HepG2 (cell line): ENCODE measurements around the gene RHBG. TPM values are rescaled to one million over a fixed set of nuclear protein-coding genes. Genes with fewer than 3 reads are reported as not detected.

ENCODE experiments used
- ATAC-seq: fragments of 200-7000 bp; cut with Tn5 transposase; 3 replicates; pipeline ENCODE4 v1.9.1; 2020; ENCODE audit warnings: mild to moderate bottlenecking, moderate library complexity
- BruUV-seq: library from RNA; stranded (reverse); fragments of 400-500 nt; replicated peaks from 2 replicates; lab custom pipeline; 2021; lab: Mats Ljungman, UMichigan
- CTCF ChIA-PET: fragments of 300-600 bp; formaldehyde crosslinking; extraction: SDS; loops from one replicate; lab custom pipeline; 2021; ENCODE audit warnings: low total read pairs, inconsistent platforms, low intra/inter-chr PET ratio; lab: Yijun Ruan, JAX
- POLR2A ChIA-PET: fragments of 350-600 bp; sonication (Branson Sonifier 250); formaldehyde crosslinking; loops from one replicate; lab custom pipeline; 2020; ENCODE audit warnings: antibody characterized with exemption, inconsistent platforms; lab: Yijun Ruan, JAX
- DNase-seq: peaks from one replicate; pipeline ENCODE4 v3.0.0-alpha.2; 2015; ENCODE audit warnings: low spot score
- FAIRE-seq: peaks from 3 replicates; lab custom pipeline; 2011; peaks lifted over from hg19 to GRCh38; lab: Jason Lieb, UNC
- H2AFZ ChIP-seq: one replicate; pipeline ENCODE4 v1.6.1; 2011; ENCODE audit warnings: low read length, inconsistent platforms
- H3K27ac ChIP-seq: fragments of 300-600 bp; 3 replicates; pipeline ENCODE4 v1.8.0; 2011; ENCODE audit warnings: mixed run types, mild to moderate bottlenecking, mixed read lengths, low read length, inconsistent platforms; ENCODE audit not compliant: insufficient read depth; ENCODE audit errors: extremely low read length
- H3K27me3 ChIP-seq, 2 experiments: fragments of 200-600 bp in 1 of 2; 2 replicates in 1 of 2; 3 replicates in 1 of 2; pipeline versions ENCODE4 v1.6.0 to v1.8.0; 2011; ENCODE audit warnings: low read length in 2 of 2, mild to moderate bottlenecking in 2 of 2, moderate library complexity in 2 of 2, inconsistent platforms in 1 of 2; ENCODE audit not compliant: insufficient read depth in 2 of 2, control insufficient read depth in 1 of 2
- H3K36me3 ChIP-seq, 2 experiments: fragments of 200-600 bp in 1 of 2; replicated peaks in 1 of 2; 2 replicates in 1 of 2; 3 replicates in 1 of 2; pipeline versions ENCODE4 v1.5.1 to v1.8.0; 2011; ENCODE audit warnings: low read length in 2 of 2, inconsistent platforms in 1 of 2; ENCODE audit not compliant: insufficient read depth in 2 of 2, control insufficient read depth in 1 of 2
- H3K4me1 ChIP-seq: 2 replicates; pipeline ENCODE4 v1.5.1; 2012; ENCODE audit warnings: low read length, inconsistent platforms; ENCODE audit not compliant: insufficient read depth
- H3K4me2 ChIP-seq: 2 replicates; pipeline ENCODE4 v1.6.0; 2011; ENCODE audit warnings: low read depth, low read length, inconsistent platforms
- H3K4me3 ChIP-seq, 3 experiments: fragments of 200-600 bp in 1 of 3; sonication (generic), shearing (Covaris generic) in 1 of 3; replicated peaks in 1 of 3; 2 replicates each; pipeline ENCODE4 v1.5.1; 2011 to 2016; ENCODE audit warnings: low read length in 3 of 3, inconsistent platforms in 2 of 3, low read depth in 2 of 3, mild to moderate bottlenecking in 2 of 3, control low read depth in 1 of 3, mixed read lengths in 1 of 3; ENCODE audit not compliant: insufficient read depth in 1 of 3
- H3K79me2 ChIP-seq: one replicate; pipeline ENCODE4 v1.6.1; 2011; ENCODE audit warnings: low read length, inconsistent platforms; ENCODE audit not compliant: insufficient read depth
- H3K9ac ChIP-seq: 2 replicates; pipeline ENCODE4 v1.6.0; 2011; ENCODE audit warnings: mild to moderate bottlenecking, low read depth, low read length, inconsistent platforms; ENCODE audit not compliant: insufficient read depth
- H3K9me3 ChIP-seq: 2 replicates; pipeline ENCODE4 v1.5.1; 2012; ENCODE audit warnings: mild to moderate bottlenecking, low read length
- H4K20me1 ChIP-seq: 2 replicates; pipeline ENCODE4 v1.6.0; 2011; ENCODE audit warnings: inconsistent platforms, mild to moderate bottlenecking, low read length, moderate library complexity; ENCODE audit not compliant: insufficient read depth
- EEA1 ChIP-seq: sonication (generic); formaldehyde crosslinking; IDR thresholded peaks from 2 replicates; pipeline ENCODE4 v1.5.1; 2020; ENCODE audit warnings: mild to moderate bottlenecking, missing genetic modification reagents, borderline replicate concordance
- HMGA1 ChIP-seq: sonication (generic); formaldehyde crosslinking; conservative IDR thresholded peaks from 2 replicates; pipeline ENCODE4 v1.4.0; 2020; ENCODE audit warnings: missing genetic modification reagents
- HNF1B ChIP-seq: sonication (generic); formaldehyde crosslinking; IDR thresholded peaks from 2 replicates; pipeline ENCODE4 v1.5.1; 2020; ENCODE audit warnings: mild to moderate bottlenecking, moderate library complexity, missing genetic modification reagents
- IKZF4 ChIP-seq: sonication (generic); formaldehyde crosslinking; IDR thresholded peaks from 2 replicates; pipeline ENCODE4 v1.5.1; 2020; ENCODE audit warnings: borderline replicate concordance, mild to moderate bottlenecking, low read depth, missing genetic modification reagents; ENCODE audit errors: not compliant biosample characterization
- RBFOX2 ChIP-seq: fragments of 200-400 bp; formaldehyde crosslinking; IDR thresholded peaks from 2 replicates; pipeline ENCODE4 v1.6.1; 2017; ENCODE audit warnings: low read depth, mild to moderate bottlenecking, low read length
- RBM22 ChIP-seq: fragments of 200-400 bp; formaldehyde crosslinking; optimal IDR thresholded peaks from 2 replicates; pipeline ENCODE3; 2017; ENCODE audit warnings: mild to moderate bottlenecking, low read length, moderate library complexity
- REL ChIP-seq: sonication (generic); formaldehyde crosslinking; conservative IDR thresholded peaks from 2 replicates; pipeline ENCODE4 v1.8.0; 2022; ENCODE audit warnings: mild to moderate bottlenecking, missing genetic modification reagents, moderate library complexity
- RFX5 ChIP-seq: IDR thresholded peaks from 2 replicates; pipeline ENCODE4 v1.6.1; 2011; ENCODE audit warnings: low read depth, low read length, improper control_type of control experiment
- SETDB1 ChIP-seq: sonication (generic); formaldehyde crosslinking; IDR thresholded peaks from 2 replicates; pipeline ENCODE4 v1.5.1; 2020; ENCODE audit warnings: missing genetic modification reagents, mild to moderate bottlenecking, borderline replicate concordance
- TAF15 ChIP-seq: fragments of 200-400 bp; formaldehyde crosslinking; IDR thresholded peaks from one replicate; pipeline ENCODE4 v1.6.1; 2018; ENCODE audit warnings: mild to moderate bottlenecking, low read depth, low read length; ENCODE audit not compliant: poor library complexity, severe bottlenecking
- THAP8 ChIP-seq: sonication (generic); formaldehyde crosslinking; IDR thresholded peaks from 2 replicates; pipeline ENCODE4 v1.5.1; 2020; ENCODE audit warnings: missing genetic modification reagents, mild to moderate bottlenecking, borderline replicate concordance
- ZBTB7A ChIP-seq: sonication (generic); formaldehyde crosslinking; IDR thresholded peaks from 2 replicates; pipeline ENCODE4 v1.8.0; 2022; ENCODE audit warnings: mild to moderate bottlenecking, missing genetic modification reagents
- ZNF430 ChIP-seq: sonication (generic); formaldehyde crosslinking; IDR thresholded peaks from 2 replicates; pipeline ENCODE4 v1.9.0; 2021; ENCODE audit warnings: mild to moderate bottlenecking, missing genetic modification reagents
- ZNF501 ChIP-seq: sonication (generic); formaldehyde crosslinking; IDR thresholded peaks from 2 replicates; pipeline ENCODE4 v1.5.1; 2020; ENCODE audit warnings: mild to moderate bottlenecking, moderate library complexity, missing genetic modification reagents
- ZNF709 ChIP-seq: sonication (generic); formaldehyde crosslinking; IDR thresholded peaks from 2 replicates; pipeline ENCODE4 v1.5.0; 2020; ENCODE audit warnings: mild to moderate bottlenecking, missing genetic modification reagents
- ZSCAN5A ChIP-seq: sonication (generic); formaldehyde crosslinking; IDR thresholded peaks from 2 replicates; pipeline ENCODE4 v1.8.0; 2022; ENCODE audit warnings: mild to moderate bottlenecking, missing genetic modification reagents, borderline replicate concordance
- WGBS: methylation state at CpG from one replicate; pipeline ENCODE4 v1.1.6; 2017; ENCODE audit warnings: low lambda C conversion rate; 5-methylcytosine and 5-hydroxymethylcytosine counted together
- in situ Hi-C: cut with HindIII; loops from 2 replicates; pipeline ENCODE4 v1.10.0; 2017; ENCODE audit warnings: low pct_unique_long_range_greater_than_20kb; ENCODE audit not compliant: extremely low pct_ligation_motif_present
- intact Hi-C: fragments of 100-400 bp; cut with micrococcal nuclease; formaldehyde crosslinking; loops from one replicate; pipeline ENCODE4 v1.10.0; 2022; ENCODE audit not compliant: unreplicated experiment
- polyA plus RNA-seq, 8 experiments: library from polyadenylated mRNA; depleted of rRNA in 3 of 8; stranded (reverse) in 7 of 8; unstranded in 1 of 8; fragments of >200 nt; fragmentation: Illumina TruSeq in 4 of 8; extraction: Trizol in 4 of 8; gene quantifications; 2 replicates each; pipeline versions ENCODE4 v1.2.1 to v1.2.3, GENCODE V29; 2011 to 2016; ENCODE audit warnings: low read depth in 4 of 8, missing spikeins in 1 of 8, mixed read lengths in 1 of 8; ENCODE audit not compliant: insufficient read depth in 1 of 8
- total RNA-seq, 5 experiments: library from RNA; depleted of rRNA; stranded (reverse); fragments of >200 nt; fragmentation: Illumina TruSeq; extraction: Trizol; gene quantifications; 2 replicates each; pipeline ENCODE4 v1.2.3, GENCODE V29; 2016; ENCODE audit warnings: low read depth in 1 of 5

The RHBG gene
- total and polyA plus RNA-seq, 2 of the 13 experiments (the other 11 are each of a cell fraction or from before 2014, with no cell fraction given): 61.8 to 73.5 TPM

- peaks cover 7% of the 10 kb centered on the region for H4K20me1 ChIP-seq
- 87% methylated on average over 7 of the region's 7 CpGs for WGBS
- ATAC-seq (peak; percentile 2), DNase-seq (no peak), FAIRE-seq (no peak)
- H3K27me3 ChIP-seq: no peaks in the 10 kb centered on the region
- peaks cover 32% of the 10 kb centered on the region for H3K4me1 ChIP-seq
- ChIA-PET CTCF (interaction anchor here (2.0 to 5.4 kb wide), 2 partner anchors 25 to 62 kb away, joined by 9 to 76 read pairs; no protein-coding TSS in a partner anchor), POLR2A (interaction anchor here (12.6 kb wide), 1 partner anchor 13 kb away, joined by 189 read pairs; the partner anchor contains the start of gene RHBG)
- no peak overlapping the region for H3K4me3 ChIP-seq
- H3K27ac ChIP-seq: peak overlapping the region; percentile 24
- no TSS peak for BruUV-seq
- no peak overlapping the region for H3K4me2 ChIP-seq
- peaks cover 28 to 57% of the 10 kb centered on the region in 2 experiments for H3K36me3 ChIP-seq
- in situ Hi-C loops: no loop called here
- H3K9me3 ChIP-seq: no peaks in the 10 kb centered on the region
- H2AFZ ChIP-seq: no peak overlapping the region
- intact Hi-C loops: no loop called here
- H3K9ac ChIP-seq: no peak overlapping the region
- no peak for TF ChIP-seq ZBTB7A (CRISPR knock-in tag)
- TF ChIP-seq TAF15: no peak
- TF ChIP-seq ZNF430: no peak
- TF ChIP-seq IKZF4 (CRISPR knock-in tag): no peak
- peak; percentile 35; the same call in 1 of the 2 replicates for TF ChIP-seq RBFOX2
- 0 out of 2 replicates have a peak, but pooled peaks have one; percentile 32 for TF ChIP-seq THAP8
- TF ChIP-seq RFX5: no peak
- peak; percentile 62 for TF ChIP-seq RBM22
- TF ChIP-seq EEA1 (CRISPR knock-in tag): no peak
- no peak for TF ChIP-seq ZNF709 (CRISPR knock-in tag)
- no peak for TF ChIP-seq ZSCAN5A (CRISPR knock-in tag)
- no peak for TF ChIP-seq HMGA1
- TF ChIP-seq ZNF501 (CRISPR knock-in tag): 0 out of 2 replicates have a peak, but pooled peaks have one; percentile 43
- TF ChIP-seq REL: no peak
- peak; percentile 37; the same call in 1 of the 2 replicates for TF ChIP-seq HNF1B (CRISPR knock-in tag)
- TF ChIP-seq SETDB1 (CRISPR knock-in tag): no peak
- no peaks in the 10 kb centered on the region for H3K79me2 ChIP-seq
Measured at GRCh38 chr1:156382561-156382960, 13.6 kb downstream of the RHBG start.
